ENCODE measurements around the gene LTBP3.

DNA sequence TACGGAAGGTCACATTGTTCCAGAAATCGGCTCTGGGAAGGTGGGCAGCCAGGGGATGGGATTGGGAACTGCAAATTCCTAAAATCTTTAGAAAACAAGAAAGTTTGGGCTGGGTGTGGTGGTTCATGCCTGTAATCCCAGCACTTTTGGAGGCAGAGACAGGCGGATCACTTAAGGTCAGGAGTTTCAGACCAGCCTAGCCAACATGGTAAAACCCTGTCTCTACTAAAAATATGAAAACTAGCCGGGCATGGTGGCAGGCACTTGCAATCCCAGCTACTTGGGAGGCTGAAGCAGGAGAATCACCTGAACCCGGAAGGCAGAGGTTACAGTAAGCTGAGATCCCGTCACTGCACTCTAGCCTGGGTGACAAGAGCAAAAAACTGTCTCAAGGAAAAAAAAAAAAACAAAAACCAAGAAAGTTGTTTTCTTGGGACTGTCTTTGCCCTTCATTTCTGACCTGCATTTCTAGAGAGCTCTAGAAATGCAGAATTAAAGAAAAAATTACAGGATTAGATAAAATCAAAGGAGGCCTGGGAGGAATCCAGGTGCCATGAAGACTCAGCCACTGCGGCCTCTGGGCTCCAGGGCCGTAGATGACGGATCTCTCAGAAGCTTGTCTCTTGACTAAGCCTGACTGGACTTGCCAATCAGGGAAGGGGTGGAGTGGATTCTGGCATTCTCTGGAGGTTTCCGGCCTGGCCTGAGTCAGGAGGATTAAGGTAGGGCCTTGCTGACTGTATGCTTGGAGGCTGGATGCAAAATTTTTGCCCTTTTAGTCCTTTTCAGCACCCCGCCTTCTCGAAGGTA is 64.6 kb downstream of the LTBP3 start:
- TF ChIP-seq, protein P1, sequence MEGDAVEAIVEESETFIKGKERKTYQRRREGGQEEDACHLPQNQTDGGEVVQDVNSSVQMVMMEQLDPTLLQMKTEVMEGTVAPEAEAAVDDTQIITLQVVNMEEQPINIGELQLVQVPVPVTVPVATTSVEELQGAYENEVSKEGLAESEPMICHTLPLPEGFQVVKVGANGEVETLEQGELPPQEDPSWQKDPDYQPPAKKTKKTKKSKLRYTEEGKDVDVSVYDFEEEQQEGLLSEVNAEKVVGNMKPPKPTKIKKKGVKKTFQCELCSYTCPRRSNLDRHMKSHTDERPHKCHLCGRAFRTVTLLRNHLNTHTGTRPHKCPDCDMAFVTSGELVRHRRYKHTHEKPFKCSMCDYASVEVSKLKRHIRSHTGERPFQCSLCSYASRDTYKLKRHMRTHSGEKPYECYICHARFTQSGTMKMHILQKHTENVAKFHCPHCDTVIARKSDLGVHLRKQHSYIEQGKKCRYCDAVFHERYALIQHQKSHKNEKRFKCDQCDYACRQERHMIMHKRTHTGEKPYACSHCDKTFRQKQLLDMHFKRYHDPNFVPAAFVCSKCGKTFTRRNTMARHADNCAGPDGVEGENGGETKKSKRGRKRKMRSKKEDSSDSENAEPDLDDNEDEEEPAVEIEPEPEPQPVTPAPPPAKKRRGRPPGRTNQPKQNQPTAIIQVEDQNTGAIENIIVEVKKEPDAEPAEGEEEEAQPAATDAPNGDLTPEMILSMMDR (conservative IDR thresholded peaks at IDR 0.05), result no peak
- TF ChIP-seq ZFX (IDR thresholded peaks at IDR 0.05), result no peak

Measured in C4-2B (cell line).